PC-9 (cell line): ENCODE data around the gene ENPP5.

ENCODE experiments used
- CTCF ChIP-seq: fragments of 200-600 bp; sonication (generic); conservative IDR thresholded peaks from 2 replicates; pipeline ENCODE4 v1.6.1; 2017; ENCODE audit warnings: mixed run types, antibody characterized with exemption, mild to moderate bottlenecking, moderate library complexity
- EZH2 ChIP-seq: fragments of 200-600 bp; sonication (generic); IDR thresholded peaks from 2 replicates; pipeline ENCODE4 v1.8.0; 2017; ENCODE audit warnings: antibody characterized with exemption, low read depth

- TF ChIP-seq CTCF (no peak), EZH2 (no peak)
Observed at GRCh38 chr6:46199387-46199786, 28.6 kb upstream of the ENPP5 start.
